Stimulated activated CD8-positive, alpha-beta memory T cell treated with anti-CD3 and anti-CD28 coated beads, Interleukin-4, amount 100 ng/mL, for 48 hours (primary cell): ENCODE results near the gene SELENOS.

ENCODE experiments used
- DNase-seq: peaks from one replicate; pipeline ENCODE4 v3.0.0-alpha.2; 2020

Gene SELENOS

DNA sequence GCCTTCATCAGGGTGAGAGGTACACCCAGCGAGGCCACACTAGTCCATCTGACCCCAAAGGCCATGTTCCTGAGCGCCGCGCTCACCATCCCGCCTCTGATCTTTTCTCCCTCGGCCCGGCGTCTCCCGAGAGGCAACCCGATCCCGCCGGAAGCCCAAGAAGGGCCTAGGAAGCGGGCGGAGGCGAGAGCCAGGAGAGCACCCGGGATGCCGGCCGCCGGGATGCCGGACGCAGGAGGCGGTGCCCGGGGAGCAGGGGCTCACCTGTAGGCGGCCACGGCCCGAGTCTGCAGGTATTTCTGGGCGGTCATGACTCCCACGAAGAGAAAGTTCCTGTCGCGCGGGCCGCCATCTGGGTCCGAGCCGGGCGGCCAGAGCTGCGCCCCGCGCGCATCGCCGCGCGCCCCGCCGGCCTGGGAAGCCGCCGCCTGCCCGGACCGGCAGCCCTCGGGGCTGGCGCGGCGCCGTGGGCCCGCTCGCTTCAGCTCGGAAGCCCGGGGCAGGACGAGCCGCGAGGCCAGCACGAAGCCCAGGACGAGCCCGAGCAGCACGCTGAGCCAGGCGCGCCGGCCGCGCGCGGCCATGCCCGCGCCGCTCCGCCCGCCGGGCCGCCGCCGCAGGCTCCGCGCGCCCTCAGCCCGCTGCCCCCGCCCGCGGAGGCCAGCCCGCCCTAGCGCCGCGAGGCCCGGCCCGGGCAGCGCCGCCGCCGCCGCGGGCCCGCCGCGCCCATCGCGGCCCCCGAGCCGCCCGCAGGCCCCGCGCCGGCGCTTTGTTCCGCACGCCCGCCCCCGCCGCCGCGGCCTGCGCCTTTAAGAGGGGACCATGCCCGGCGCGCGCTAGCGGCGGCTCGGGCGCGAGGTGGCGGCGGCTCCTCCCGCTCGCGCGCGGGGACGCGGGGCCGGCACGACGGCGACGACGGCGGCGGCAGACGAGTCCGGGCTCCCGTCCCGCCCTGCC, 26.1 kb downstream of the SELENOS start:
- DNase-seq: peak; percentile 46

DNA sequence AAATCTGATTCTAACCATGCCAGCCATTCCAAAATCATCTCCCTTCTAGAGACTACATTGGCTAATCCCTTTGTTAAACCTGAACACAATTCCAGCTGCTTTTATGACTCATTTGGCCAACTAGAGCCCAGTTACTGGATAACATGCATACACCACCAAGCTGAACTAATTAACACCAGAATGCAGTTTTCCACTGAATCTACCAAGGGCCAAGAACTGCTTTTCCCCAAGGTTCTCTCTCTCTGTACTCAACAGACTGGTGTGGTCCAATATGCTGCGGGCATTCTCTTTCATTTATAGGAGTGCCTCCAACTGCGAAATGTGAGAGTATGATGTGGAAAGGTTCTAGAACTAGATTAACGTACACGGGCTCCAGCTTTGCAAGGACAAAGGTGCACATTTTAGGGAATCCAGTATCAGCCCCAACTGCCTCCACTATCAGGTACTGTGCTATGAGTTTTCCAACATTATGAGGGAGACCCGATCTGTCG, 26.9 kb downstream of the SELENOS start:
- DNase-seq: no peak

DNA sequence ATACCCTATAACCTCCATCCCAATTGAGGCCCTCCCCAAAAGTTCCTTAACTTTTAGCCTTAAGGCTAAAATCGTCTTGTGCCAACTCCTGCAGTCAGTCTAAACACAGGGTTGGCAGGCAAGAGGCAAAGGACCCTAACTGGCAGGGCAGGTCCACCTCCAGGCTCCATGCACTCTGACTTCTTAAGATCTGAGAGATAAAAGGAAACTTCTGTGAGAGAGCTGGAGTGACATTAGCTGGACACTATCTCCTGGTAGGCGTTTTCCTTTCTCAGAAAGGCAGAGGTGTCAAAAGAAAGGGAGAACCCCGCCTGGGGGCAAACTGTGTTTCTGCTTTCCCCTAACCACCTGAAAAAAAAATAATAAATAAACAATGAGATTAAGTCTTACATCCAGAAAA, 29.0 kb downstream of the SELENOS start:
- DNase-seq: no peak

DNA sequence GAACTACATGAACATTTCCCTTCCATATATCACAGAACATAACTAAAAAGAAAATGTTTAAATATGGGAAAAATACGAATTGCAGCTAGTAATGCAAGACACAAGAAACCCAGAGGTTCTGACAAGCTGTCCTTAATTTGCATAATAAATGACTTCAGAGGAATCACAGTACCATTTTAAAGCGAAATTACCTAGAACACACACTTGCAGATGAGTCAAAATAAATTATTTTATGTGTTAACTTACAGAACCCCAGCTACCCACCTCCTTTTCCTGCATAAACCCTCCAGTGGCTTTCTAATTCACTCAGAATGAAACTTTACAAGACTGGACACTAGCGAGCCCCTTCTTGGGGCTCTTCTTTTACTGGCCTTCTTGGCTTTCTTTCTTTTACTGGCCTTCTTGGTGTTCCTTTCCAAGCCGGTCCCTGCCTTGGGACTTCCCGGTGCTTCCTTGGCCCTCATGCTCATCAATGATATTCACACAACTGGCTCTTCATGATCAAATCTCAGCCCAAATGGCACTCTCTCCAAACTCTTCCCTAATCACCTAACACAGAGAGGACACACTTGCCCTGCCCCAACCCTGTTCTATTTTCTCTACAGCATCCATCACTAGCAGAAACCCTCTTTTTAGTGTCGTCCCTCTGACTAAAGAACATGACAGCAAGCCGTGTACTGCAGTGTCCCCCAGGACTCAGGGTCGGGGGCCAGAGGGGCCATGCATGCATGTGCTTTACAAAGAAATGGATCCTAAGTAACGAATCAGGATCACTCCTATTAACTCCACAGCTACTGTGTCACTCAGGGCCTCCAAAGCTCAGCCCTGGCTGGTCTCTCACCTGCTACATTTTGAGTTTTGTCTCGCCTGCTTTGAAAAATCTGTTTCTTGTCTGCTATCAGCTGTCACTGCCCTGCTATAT, 30.2 kb downstream of the SELENOS start:
- no peak for DNase-seq

DNA sequence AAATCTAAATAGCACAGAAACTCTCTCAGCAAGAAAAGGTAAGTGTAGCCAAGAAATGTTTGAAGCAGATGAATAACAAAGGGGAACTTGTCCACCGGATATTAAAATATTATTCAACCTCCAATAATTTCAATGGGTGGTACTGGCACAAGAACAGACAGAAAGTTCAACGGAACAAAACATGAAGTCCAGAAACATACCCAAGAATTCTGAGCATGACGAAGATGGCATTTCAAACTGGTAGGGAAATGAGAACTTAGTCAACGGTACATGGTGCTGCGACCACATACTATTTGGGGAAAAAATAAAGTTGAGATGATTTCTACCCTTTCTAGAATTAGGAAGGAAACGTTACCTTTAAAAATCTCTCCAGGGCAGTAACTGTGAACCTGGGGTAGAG, 30.9 kb downstream of the SELENOS start:
- DNase-seq: no peak

DNA sequence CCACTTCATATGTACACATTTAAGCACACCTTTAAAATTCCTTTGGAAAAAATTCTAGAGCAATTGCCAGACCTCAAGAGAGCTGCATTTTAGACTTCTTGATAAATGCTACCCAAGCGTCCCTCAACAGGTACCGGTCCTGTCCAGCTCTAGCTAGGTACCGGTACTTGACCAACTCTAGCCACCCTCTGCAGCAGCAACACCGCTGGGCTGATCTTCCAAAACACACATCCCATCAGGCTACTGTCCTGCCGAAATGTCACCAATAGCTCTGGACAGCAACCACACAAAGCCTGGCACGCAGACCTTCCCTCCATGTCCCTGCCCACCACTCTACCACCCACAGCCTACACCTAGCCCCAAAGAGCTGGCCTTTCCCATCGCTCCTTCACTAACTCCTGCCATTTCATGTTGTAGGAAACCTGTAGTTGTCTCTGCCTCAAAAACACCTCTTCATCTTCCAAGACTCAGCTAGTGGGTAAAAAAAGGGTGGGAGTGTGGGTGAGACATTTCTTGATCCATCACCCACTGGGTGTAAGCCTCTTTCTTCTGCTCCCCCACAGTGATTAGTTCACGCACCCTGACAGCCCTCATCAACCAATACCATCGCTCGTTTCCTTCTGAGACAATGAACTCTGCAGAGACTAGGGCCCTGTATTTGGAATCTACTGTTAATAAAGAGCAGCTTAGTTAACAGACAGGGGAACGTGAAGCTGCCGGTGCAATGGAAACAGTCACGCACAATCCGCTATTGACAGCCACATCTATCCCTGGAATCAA, 32.2 kb downstream of the SELENOS start:
- no peak for DNase-seq

DNA sequence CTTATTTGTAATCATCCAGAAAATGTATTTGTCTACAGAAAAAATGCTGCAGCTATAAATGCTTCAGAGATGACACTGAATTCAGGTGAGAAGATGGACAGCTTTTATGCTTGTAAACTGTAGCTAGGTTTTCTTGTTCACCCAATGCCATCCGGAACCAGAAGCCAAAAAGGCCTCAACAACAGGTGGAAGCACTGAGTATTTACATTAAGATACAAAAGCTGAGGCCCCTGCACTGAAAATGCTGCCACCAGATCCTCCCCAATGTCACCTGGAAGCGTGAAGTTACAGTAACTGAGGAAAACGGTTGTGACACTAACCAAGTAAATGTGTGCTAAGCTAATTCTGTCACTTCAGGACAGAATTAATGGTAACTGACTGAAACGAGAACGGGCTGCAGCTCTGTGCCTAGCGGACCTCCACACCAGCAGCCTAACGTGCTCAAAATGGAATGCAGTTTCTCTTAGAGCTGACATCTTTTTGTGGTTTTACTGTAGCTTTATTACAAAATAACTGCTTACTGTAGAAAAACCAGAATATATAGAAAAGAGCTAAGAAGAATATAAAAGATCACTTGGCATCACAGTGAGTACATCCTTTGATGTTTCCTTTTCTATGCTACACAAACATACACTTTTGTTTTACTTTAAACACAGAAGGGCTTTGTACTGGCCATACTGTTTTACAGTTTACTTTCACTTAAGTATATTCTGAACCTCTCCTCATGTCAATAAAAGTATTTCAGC, 33.1 kb downstream of the SELENOS start:
- DNase-seq: no peak

DNA sequence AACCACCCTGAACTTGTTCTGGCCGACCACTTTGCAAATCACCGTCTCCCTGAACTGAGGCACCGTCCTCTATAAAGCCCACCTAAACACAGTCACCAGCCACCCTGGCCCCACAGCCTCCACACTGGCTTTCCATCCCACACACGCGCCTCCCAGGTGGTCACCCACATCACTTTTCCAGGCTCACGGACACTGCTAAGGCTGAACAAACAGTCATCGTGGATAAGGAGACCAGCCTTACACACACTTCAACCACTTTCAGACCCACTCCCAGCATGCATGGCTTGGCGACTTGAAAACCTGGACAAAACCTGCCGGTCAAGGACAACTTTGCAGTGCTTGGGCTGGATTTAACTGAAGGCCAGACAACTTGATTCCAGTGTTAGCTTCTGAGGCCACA, 33.9 kb downstream of the SELENOS start:
- no peak for DNase-seq

DNA sequence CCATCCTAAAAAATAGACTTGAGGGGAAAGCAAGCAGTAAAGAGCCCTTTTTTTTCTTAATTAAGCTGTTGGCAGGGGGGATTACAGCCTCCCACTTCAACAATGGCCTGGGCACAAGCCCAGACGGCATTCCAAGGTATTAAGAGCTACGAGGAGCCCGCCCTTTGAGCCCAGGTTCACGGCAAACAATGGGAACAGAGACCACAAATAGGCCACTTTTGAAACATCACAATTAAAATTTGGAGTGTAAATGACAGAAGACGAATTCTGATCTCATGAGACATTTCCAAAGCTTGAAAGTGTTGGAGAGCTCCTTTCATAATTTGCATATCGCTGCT, 34.3 kb downstream of the SELENOS start:
- no peak for DNase-seq

DNA sequence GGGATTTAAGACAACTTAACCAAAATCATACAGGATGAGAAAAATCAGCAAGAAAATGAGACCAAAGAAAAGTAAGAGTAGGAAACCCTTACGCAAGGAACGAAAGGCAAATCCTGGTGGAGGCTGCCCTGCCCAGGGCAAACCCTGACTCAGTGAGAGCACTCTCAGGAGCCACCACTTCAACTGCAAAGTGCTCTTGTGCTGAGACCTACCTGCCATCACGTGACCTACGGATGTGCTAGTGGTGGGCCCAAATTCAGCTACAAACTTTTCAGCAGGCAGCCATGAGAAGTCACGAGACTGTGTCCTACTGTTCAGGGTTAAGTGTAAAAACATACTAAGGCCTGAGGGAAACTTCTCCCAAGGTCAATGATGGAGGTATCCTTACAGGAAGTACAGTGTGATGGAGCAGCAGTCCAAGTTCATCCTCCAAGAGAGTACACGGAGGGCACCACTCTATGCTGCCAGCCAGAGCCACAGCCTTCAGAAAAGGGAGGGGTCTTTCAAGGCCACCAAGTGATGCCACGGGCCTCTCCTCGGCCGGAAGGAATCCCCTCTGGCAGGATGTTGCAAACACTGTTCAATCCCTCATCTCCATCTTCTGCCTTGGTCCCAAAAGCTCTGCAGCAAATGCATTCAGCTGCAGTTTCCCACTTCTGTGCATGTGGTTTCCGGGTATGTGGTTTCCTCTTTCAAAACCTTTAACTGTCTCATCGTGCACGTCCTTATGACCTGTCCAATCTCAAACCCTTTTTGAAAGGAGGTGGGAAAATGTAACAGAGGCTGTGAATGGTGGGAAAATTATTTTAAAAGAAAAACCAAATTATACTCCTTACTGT, 34.9 kb downstream of the SELENOS start:
- peak; percentile 60 for DNase-seq

DNA sequence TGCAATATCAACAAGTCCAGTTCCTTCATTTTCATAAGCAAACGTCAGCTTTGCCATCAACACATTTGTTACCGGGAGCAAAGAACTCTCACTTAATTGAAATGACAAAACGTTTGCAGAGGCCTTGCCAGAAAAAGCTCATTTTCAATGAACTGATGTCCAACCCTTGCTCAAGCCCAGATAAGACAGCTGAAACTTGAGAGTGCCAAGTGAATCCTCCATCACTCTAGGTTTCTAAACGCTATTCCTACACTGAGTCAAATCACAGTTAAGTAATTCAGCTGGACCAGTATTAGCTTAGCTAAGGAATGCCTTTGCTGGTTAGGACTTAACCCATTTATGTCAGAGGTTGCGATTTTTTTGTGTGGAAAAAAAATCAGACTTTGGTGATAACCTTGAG, 36.9 kb downstream of the SELENOS start:
- DNase-seq: no peak

DNA sequence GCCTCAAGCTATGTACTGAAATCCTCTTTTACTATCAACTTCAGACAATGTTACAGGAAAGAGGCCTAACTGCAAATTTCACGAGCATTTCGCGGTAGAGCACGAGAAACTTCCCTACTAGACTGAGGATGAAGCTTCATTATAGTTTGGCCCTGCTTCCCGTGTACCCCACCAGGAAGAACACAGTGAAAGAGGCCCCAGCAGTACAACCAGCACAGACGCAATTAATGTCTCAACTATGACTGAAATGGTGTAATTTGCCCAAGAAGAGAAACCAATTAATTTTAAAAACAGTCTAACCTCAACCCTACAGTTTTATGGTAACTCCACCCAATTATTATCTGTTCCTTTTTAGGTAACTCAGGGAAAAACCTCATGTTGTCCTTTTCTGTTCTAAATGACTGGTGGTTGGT, 37.6 kb downstream of the SELENOS start:
- DNase-seq: no peak

DNA sequence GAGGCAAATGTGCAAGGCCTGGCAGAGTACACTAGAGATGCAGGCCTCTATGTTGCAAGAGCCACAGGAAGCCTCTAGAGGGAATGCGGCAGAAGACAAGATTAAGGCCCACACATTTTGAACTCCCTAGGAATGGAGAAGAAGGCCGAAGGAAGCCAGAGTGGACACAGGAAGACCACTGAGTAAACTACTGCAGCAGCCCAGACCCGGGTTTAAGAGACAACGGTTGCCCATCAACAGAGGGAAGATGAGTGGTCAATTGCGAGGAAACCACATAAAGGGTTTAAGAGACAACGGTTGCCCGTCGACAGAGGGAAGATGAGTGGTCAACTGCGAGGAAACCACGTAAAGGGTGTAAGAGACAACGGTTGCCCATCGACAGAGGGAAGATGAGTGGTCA, 40.0 kb downstream of the SELENOS start:
- DNase-seq: no peak

DNA sequence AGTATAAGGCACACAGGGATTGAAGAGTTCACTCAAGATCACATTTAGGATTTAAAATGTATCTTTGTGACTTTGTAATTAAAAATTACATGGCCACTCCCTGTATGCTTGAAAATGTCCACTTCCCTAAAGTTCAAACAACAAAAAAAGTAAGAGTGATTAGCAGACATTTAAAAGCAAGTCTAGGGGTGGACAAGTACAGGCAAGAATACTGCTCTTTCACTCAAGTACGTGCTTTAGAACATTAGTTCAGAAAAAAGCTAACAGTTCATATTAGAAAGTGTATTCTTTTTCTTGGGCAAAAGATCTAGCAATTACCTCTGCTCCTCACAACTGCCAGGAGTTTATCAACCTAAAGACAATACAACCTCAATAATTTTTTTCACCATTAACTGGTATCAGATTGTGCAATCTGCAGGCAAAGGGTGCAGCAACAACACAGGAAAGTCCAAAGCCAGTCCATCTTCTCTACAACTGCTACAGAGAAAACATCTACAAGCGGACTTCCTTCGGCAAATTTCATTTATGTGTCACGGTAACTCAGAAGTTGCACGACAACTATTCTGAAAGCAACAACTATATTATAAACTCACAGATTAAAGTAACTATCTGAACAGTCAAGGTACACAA, 43.5 kb downstream of the SELENOS start:
- DNase-seq: no peak

DNA sequence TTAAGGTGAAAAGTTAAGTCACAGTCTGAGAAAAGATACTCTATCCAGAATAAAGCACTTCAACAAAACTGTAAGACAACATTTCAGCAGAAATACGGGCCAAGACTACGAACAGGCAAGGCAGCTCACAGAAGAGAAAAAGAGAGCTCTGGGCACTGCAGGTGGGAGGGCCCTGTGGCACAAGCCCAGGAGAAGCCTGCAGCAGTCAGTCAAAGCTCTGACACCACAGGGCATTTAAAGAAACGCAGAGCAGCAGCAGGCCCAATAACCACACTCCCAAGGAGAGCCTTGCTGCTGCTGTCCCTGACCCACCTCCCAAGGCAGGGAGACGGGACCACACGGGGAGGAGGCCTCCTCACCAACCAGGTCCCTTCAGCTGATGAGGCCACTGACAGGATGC, 44.6 kb downstream of the SELENOS start:
- no peak for DNase-seq

DNA sequence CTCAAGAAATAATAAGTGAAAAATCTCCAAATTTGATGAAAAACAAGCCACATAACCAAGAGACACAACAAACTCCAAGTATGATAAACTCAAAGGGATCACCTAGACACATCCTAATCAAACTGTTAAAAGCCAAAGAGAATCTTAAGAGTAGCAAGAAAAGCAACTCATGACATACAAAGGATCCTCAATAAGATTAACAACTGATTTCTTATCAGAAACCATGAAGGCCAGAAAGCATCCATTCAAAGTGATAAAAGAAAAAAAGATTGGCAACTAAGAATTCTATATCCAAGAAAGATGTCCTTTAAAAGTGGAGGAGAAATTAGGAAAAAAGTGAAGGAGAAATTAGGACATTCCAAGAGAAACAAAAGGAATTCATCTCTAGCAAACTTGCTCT, 49.0 kb downstream of the SELENOS start:
- no peak for DNase-seq

DNA sequence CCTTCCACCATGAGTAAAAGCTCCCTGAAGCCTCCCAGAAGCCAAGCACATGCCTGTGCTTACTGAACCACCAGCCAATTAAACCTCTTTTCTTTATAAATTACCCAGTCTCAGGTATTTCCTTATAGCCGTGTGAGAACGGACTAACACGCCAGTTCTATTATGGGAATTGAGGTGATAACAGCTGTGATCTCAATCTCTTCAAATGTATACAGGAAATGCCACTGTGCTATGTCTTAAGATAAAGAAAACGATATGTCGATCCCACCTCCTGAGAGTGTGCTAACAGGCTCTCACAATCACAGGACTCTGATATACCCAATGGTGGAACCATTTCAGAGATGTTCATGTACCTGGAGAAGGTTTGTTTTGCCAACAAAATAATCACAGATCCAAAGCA, 51.6 kb downstream of the SELENOS start:
- no peak for DNase-seq
